Effector CD4-positive, alpha-beta T cell (primary cell): ENCODE results near the gene RAD51B.
"Not testable (repeated sequence)": the region's sequence is repeated elsewhere in the genome, so short reads cannot be mapped to it uniquely, and the experiment has no call there.

Experiments used
- DNase-seq: peaks from one replicate; pipeline ENCODE4 v3.0.0-alpha.2; 2020

The RAD51B gene

GRCh38 chr14:68653804-68654203, 834.2 kb downstream of the RAD51B start:
- no peak for DNase-seq

GRCh38 chr14:68654471-68654941, 834.9 kb downstream of the RAD51B start:
- DNase-seq = no peak

GRCh38 chr14:68655021-68655831, 835.6 kb downstream of the RAD51B start:
- no peak for DNase-seq

- no peak for DNase-seq
Observed at GRCh38 chr14:68655911-68656316, 836.3 kb downstream of the RAD51B start.

- no peak for DNase-seq
Observed at GRCh38 chr14:68656452-68656851, 836.9 kb downstream of the RAD51B start.

GRCh38 chr14:68657300-68658028, 837.9 kb downstream of the RAD51B start:
- DNase-seq = no peak

- no peak for DNase-seq
Observed at GRCh38 chr14:68658029-68658509, 838.5 kb downstream of the RAD51B start.

GRCh38 chr14:68658943-68659931, 839.7 kb downstream of the RAD51B start:
- no peak for DNase-seq

- DNase-seq = no peak
Observed at GRCh38 chr14:68660495-68660894, 840.9 kb downstream of the RAD51B start.

GRCh38 chr14:68661226-68662225, 841.9 kb downstream of the RAD51B start:
- DNase-seq = no peak

GRCh38 chr14:68662392-68662791, 842.8 kb downstream of the RAD51B start:
- no peak for DNase-seq

- not testable (repeated sequence) for DNase-seq
Observed at GRCh38 chr14:68662826-68663225, 843.2 kb downstream of the RAD51B start.

GRCh38 chr14:68663385-68664076, 844.0 kb downstream of the RAD51B start:
- no peak for DNase-seq

- DNase-seq = no peak
Observed at GRCh38 chr14:68664225-68664681, 844.7 kb downstream of the RAD51B start.

GRCh38 chr14:68665131-68665530, 845.6 kb downstream of the RAD51B start:
- no peak for DNase-seq

GRCh38 chr14:68665792-68666204, 846.2 kb downstream of the RAD51B start:
- no peak for DNase-seq

- DNase-seq = no peak
Observed at GRCh38 chr14:68666236-68666635, 846.7 kb downstream of the RAD51B start.

- no peak for DNase-seq
Observed at GRCh38 chr14:68666899-68667298, 847.3 kb downstream of the RAD51B start.

- DNase-seq = no peak
Observed at GRCh38 chr14:68667313-68667791, 847.8 kb downstream of the RAD51B start.

GRCh38 chr14:68668028-68668427, 848.4 kb downstream of the RAD51B start:
- DNase-seq = no peak
